ENCODE data around the gene DPH2.

DNA sequence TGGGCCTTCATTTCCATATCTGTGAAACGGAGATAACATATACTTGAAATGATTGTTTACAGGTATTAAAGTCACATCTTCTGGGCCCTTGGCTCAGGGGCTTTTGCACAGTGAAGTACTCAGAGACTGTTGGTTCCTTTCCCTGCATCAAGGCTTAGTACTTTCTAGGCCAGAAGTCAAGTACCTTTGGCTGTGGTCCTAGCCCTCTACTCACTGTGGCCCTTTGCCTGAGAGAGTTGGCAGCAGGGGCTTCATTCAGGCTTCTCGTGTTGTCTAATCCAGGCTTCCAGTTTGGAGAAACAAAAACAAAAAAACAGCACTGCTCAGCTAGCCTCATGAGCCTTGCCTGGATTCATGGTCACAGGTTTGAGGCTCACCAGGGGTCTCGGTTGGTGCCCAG, 8.1 kb upstream of the DPH2 start:
- TF ChIP-seq, protein P1, sequence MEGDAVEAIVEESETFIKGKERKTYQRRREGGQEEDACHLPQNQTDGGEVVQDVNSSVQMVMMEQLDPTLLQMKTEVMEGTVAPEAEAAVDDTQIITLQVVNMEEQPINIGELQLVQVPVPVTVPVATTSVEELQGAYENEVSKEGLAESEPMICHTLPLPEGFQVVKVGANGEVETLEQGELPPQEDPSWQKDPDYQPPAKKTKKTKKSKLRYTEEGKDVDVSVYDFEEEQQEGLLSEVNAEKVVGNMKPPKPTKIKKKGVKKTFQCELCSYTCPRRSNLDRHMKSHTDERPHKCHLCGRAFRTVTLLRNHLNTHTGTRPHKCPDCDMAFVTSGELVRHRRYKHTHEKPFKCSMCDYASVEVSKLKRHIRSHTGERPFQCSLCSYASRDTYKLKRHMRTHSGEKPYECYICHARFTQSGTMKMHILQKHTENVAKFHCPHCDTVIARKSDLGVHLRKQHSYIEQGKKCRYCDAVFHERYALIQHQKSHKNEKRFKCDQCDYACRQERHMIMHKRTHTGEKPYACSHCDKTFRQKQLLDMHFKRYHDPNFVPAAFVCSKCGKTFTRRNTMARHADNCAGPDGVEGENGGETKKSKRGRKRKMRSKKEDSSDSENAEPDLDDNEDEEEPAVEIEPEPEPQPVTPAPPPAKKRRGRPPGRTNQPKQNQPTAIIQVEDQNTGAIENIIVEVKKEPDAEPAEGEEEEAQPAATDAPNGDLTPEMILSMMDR (IDR thresholded peaks at IDR 0.05), result no peak
- TF ChIP-seq POLR2AphosphoS5 (IDR thresholded peaks at IDR 0.05) (no peak), POLR2A (IDR thresholded peaks at IDR 0.05) (no peak)

Measured in prostate gland (tissue), 2 donors.